SIG-M5 (cell line): Measurements from ENCODE around the gene HADHB.
"Not testable (repeated sequence)": the region's sequence is repeated elsewhere in the genome, so short reads cannot be mapped to it uniquely, and the experiment has no call there.

Experiments used
- DNase-seq: peaks from one replicate; lab custom pipeline; 2025; lab: John Stamatoyannopoulos, UW

The HADHB gene

DNA sequence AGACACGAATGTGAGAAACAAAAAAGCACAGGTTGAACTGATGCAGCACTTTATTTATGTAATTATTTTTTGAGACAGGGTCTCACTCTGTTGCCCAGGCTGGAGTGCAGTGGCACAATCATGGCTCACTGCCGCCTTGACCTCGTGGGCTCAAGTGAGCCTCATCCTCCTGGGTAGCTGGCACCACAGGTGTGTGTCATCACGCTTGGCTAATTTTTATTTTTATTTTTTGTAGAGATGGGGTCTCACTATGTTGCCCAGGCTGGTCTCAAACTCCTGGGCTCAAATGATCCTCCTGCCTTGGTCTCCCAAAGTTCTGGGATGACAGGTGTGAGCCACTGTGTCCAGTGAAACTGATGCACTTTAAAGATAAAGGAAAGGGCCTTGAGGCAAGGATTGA lies 84.3 kb downstream of the HADHB start:
- not testable (repeated sequence) for DNase-seq

GRCh38 chr2:26330114-26330549 lies 85.4 kb downstream of the HADHB start:
- DNase-seq, result peak; percentile 46

- DNase-seq, result no peak
Observed at GRCh38 chr2:26330604-26331003, 85.9 kb downstream of the HADHB start.

- DNase-seq, result not testable (repeated sequence)
Observed at GRCh38 chr2:26331321-26331720, 86.6 kb downstream of the HADHB start.

DNA sequence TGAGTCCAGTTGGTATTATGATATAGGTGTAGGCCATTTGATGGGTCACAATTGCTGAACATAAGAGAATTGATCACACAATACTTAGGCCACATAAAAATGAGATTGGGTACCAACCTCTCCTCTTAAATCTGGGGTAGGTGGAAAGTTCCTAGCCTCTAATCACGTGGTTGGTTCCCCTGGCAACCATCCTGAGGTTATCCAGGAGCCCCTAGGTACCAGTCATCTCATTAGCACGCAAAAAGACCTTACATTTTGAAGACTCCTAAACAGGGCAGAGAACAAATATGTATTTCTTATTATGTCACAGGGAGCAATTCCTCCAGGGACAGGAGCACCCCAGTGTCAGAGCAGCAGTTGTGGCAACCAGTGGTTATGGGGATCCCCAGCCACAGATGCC lies 88.6 kb downstream of the HADHB start:
- no peak for DNase-seq

DNA sequence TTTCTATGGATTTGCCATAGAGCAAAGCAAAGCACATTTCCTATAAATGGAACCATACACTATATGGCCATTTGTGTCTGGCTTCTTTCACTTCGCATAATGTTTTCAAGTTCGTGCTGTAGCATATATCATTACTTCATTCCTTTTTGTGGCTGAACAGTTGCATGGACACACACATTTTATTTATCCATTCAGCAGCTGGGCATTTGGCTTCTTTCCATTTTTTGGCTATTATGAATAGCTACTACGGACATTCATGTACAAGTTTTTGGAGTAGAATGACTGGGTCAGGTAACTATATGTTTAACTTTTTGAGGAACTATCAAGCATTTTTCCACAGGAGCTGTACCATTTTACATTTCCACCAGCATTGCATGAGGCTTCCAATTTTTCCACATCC lies 90.5 kb downstream of the HADHB start:
- DNase-seq, result no peak

- DNase-seq, result no peak
Observed at GRCh38 chr2:26336719-26337118, 92.0 kb downstream of the HADHB start.

DNA sequence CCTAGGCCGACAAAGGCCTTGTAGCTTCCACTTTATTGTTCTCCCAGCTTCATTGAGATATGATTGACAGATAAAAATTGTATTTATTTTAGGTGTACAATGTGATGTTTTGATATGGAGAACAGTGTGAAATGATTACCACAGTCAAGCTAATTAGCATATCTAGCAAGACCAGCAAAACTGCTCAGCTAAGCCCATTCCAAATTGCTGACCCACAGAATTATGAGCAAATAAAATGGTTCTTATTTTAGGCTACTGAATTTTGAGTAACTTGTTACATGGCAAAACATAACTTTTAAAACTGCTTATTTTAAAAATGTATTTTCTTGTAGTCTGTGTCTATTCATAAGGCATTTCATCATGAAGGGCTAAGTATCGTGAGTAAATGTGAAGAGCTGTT lies 92.6 kb downstream of the HADHB start:
- no peak for DNase-seq
